Activated T-cell treated with anti-CD3 and anti-CD28 coated beads, Interleukin-2, amount 50 U/mL, for 72 hours (primary cell): ENCODE measurements around the gene ARAP2. TPM values are rescaled to one million over a fixed set of nuclear protein-coding genes. Genes with fewer than 3 reads are reported as not detected.

Source experiments
- ATAC-seq, 2 donors: fragments of 150-1000 bp; cut with Tn5 transposase; replicated peaks in 1 of 2; 2 replicates each; pipeline ENCODE4 v1.10.0; 2021; ENCODE audit warnings: moderate library complexity in 2 of 2, mild to moderate bottlenecking in 1 of 2
- DNase-seq, 2 donors: peaks; one replicate each; pipeline ENCODE4 v3.0.0; 2021 to 2022; ENCODE audit warnings: mixed read lengths in 1 of 2
- H3K27ac Mint-ChIP-seq: one replicate; pipeline ENCODE4 v1.8.0; 2022; ENCODE audit warnings: mild to moderate bottlenecking, moderate library complexity, mixed read lengths
- H3K27me3 Mint-ChIP-seq: one replicate; pipeline ENCODE4 v1.8.0; 2022; ENCODE audit warnings: low read depth, mixed read lengths
- H3K36me3 Mint-ChIP-seq, 2 donors: one replicate each; pipeline ENCODE4 v1.8.0; 2022; ENCODE audit warnings: mixed read lengths in 2 of 2, mild to moderate bottlenecking in 1 of 2; ENCODE audit not compliant: insufficient read depth in 2 of 2
- H3K4me1 Mint-ChIP-seq: one replicate; pipeline ENCODE4 v1.8.0; 2022; ENCODE audit warnings: low read depth, mixed read lengths
- H3K4me3 Mint-ChIP-seq, 2 donors: one replicate each; pipeline ENCODE4 v1.8.0; 2022; ENCODE audit warnings: mild to moderate bottlenecking in 2 of 2, mixed read lengths in 2 of 2, moderate library complexity in 2 of 2
- H3K9me3 Mint-ChIP-seq, 2 donors: one replicate each; pipeline ENCODE4 v1.8.0; 2022; ENCODE audit warnings: mixed read lengths in 2 of 2
- total RNA-seq, 2 donors: library from RNA; stranded (reverse); gene quantifications; one replicate each; pipeline ENCODE4 v1.2.3, GENCODE V29; 2022

ARAP2 gene
- total RNA-seq, 2 donors from 2014 or later, result 70.8 to 96.5 TPM

GRCh38 chr4:36180206-36180605 is 64.1 kb downstream of the ARAP2 start:
- Mint-ChIP-seq H3K27ac (no peak overlapping the region), H3K9me3 (no peaks in the 10 kb centered on the region), H3K4me1 (peaks cover 5% of the 10 kb centered on the region), H3K4me3 (no peak overlapping the region), H3K36me3 (peaks cover 5 to 21% of the 10 kb centered on the region in 2 donors), H3K27me3 (no peaks in the 10 kb centered on the region)
- ATAC-seq (no peak), DNase-seq (no peak)

GRCh38 chr4:36178484-36178883 is 65.8 kb downstream of the ARAP2 start:
- Mint-ChIP-seq H3K27me3 (no peaks in the 10 kb centered on the region), H3K27ac (peak overlapping the region; percentile 4), H3K36me3 (peaks cover 8 to 27% of the 10 kb centered on the region in 2 donors), H3K4me1 (peaks cover 12% of the 10 kb centered on the region), H3K4me3 (no peak overlapping the region), H3K9me3 (no peaks in the 10 kb centered on the region)
- DNase-seq (no peak), ATAC-seq (no peak)

- H3K27me3 Mint-ChIP-seq, result no peaks in the 10 kb centered on the region
- peaks cover 8 to 27% of the 10 kb centered on the region in 2 donors for H3K36me3 Mint-ChIP-seq
- ATAC-seq (no peak), DNase-seq (no peak)
- H3K4me1 Mint-ChIP-seq, result peaks cover 14% of the 10 kb centered on the region
- H3K27ac Mint-ChIP-seq, result no peak overlapping the region
- no peaks in the 10 kb centered on the region for H3K9me3 Mint-ChIP-seq
- no peak overlapping the region for H3K4me3 Mint-ChIP-seq
Measured at GRCh38 chr4:36177946-36178345, 66.4 kb downstream of the ARAP2 start.

GRCh38 chr4:36174570-36174969 is 69.7 kb downstream of the ARAP2 start:
- Mint-ChIP-seq H3K27ac (no peak overlapping the region), H3K4me3 (no peak overlapping the region), H3K27me3 (no peaks in the 10 kb centered on the region), H3K4me1 (peaks cover 18% of the 10 kb centered on the region), H3K9me3 (no peaks in the 10 kb centered on the region), H3K36me3 (peaks cover 7 to 21% of the 10 kb centered on the region in 2 donors)
- DNase-seq (no peak), ATAC-seq (no peak)

- Mint-ChIP-seq H3K4me1 (peaks cover 24% of the 10 kb centered on the region), H3K9me3 (no peaks in the 10 kb centered on the region), H3K27me3 (no peaks in the 10 kb centered on the region), H3K27ac (no peak overlapping the region), H3K36me3 (peaks cover 7 to 17% of the 10 kb centered on the region in 2 donors), H3K4me3 (no peak overlapping the region)
- DNase-seq (no peak), ATAC-seq (no peak)
Measured at GRCh38 chr4:36173905-36174304, 70.4 kb downstream of the ARAP2 start.

GRCh38 chr4:36172656-36173055 is 71.7 kb downstream of the ARAP2 start:
- no peak for DNase-seq
- H3K9me3 Mint-ChIP-seq, result no peaks in the 10 kb centered on the region
- peaks cover 28% of the 10 kb centered on the region for H3K4me1 Mint-ChIP-seq
- H3K27ac Mint-ChIP-seq, result no peak overlapping the region
- no peak overlapping the region for H3K4me3 Mint-ChIP-seq
- no peaks in the 10 kb centered on the region for H3K27me3 Mint-ChIP-seq
- no peak for ATAC-seq
- H3K36me3 Mint-ChIP-seq, result peaks cover 7 to 13% of the 10 kb centered on the region in 2 donors

- H3K27me3 Mint-ChIP-seq, result no peaks in the 10 kb centered on the region
- H3K9me3 Mint-ChIP-seq, result no peaks in the 10 kb centered on the region
- H3K27ac Mint-ChIP-seq, result no peak overlapping the region
- H3K4me3 Mint-ChIP-seq, result no peak overlapping the region
- peaks cover 25% of the 10 kb centered on the region for H3K4me1 Mint-ChIP-seq
- H3K36me3 Mint-ChIP-seq, result peaks cover 8 to 12% of the 10 kb centered on the region in 2 donors
- no peak for DNase-seq
- ATAC-seq, result no peak
Measured at GRCh38 chr4:36168127-36168878, 76.0 kb downstream of the ARAP2 start.

GRCh38 chr4:36165631-36166005 is 78.7 kb downstream of the ARAP2 start:
- peaks cover 15 to 22% of the 10 kb centered on the region in 2 donors for H3K36me3 Mint-ChIP-seq
- H3K4me1 Mint-ChIP-seq, result peaks cover 27% of the 10 kb centered on the region
- no peaks in the 10 kb centered on the region for H3K9me3 Mint-ChIP-seq
- DNase-seq (no peak), ATAC-seq (no peak)
- H3K4me3 Mint-ChIP-seq, result no peak overlapping the region
- no peak overlapping the region for H3K27ac Mint-ChIP-seq
- H3K27me3 Mint-ChIP-seq, result no peaks in the 10 kb centered on the region

- peaks cover 15 to 22% of the 10 kb centered on the region in 2 donors for H3K36me3 Mint-ChIP-seq
- no peak overlapping the region for H3K4me3 Mint-ChIP-seq
- H3K9me3 Mint-ChIP-seq, result no peaks in the 10 kb centered on the region
- H3K27ac Mint-ChIP-seq, result no peak overlapping the region
- H3K27me3 Mint-ChIP-seq, result no peaks in the 10 kb centered on the region
- no peak for ATAC-seq
- H3K4me1 Mint-ChIP-seq, result peaks cover 23% of the 10 kb centered on the region
- DNase-seq, result no peak
Measured at GRCh38 chr4:36164900-36165630, 79.2 kb downstream of the ARAP2 start.

- Mint-ChIP-seq H3K4me1 (peaks cover 7% of the 10 kb centered on the region), H3K9me3 (no peaks in the 10 kb centered on the region), H3K27ac (peak overlapping the region; percentile 11), H3K36me3 (peaks cover 15 to 27% of the 10 kb centered on the region in 2 donors), H3K27me3 (no peaks in the 10 kb centered on the region), H3K4me3 (peak overlapping the region in 1 of 2 donors; percentile 42)
- ATAC-seq, result no peak
- no peak for DNase-seq
Measured at GRCh38 chr4:36163198-36163597, 81.1 kb downstream of the ARAP2 start.

GRCh38 chr4:36159208-36159607 is 85.1 kb downstream of the ARAP2 start:
- Mint-ChIP-seq H3K4me3 (no peak overlapping the region), H3K36me3 (peaks cover 19 to 38% of the 10 kb centered on the region in 2 donors), H3K4me1 (peaks cover 13% of the 10 kb centered on the region), H3K27ac (no peak overlapping the region), H3K27me3 (no peaks in the 10 kb centered on the region), H3K9me3 (no peaks in the 10 kb centered on the region)
- DNase-seq, result no peak
- ATAC-seq, result no peak

GRCh38 chr4:36152735-36153134 is 91.6 kb downstream of the ARAP2 start:
- H3K27ac Mint-ChIP-seq, result peak overlapping the region; percentile 18
- no peaks in the 10 kb centered on the region for H3K27me3 Mint-ChIP-seq
- no peak for ATAC-seq
- H3K36me3 Mint-ChIP-seq, result peaks cover 7 to 29% of the 10 kb centered on the region in 2 donors
- H3K9me3 Mint-ChIP-seq, result no peaks in the 10 kb centered on the region
- peaks cover 6% of the 10 kb centered on the region for H3K4me1 Mint-ChIP-seq
- no peak for DNase-seq
- H3K4me3 Mint-ChIP-seq, result no peak overlapping the region

- Mint-ChIP-seq H3K4me1 (no peaks in the 10 kb centered on the region), H3K4me3 (no peak overlapping the region), H3K27me3 (no peaks in the 10 kb centered on the region), H3K27ac (peak overlapping the region; percentile 6), H3K36me3 (peaks cover 13 to 17% of the 10 kb centered on the region in 2 donors), H3K9me3 (no peaks in the 10 kb centered on the region)
- DNase-seq, result no peak
- ATAC-seq, result no peak
Measured at GRCh38 chr4:36142504-36142903, 101.8 kb downstream of the ARAP2 start.
